ENCODE measurements around the gene CELF5. TPM values are rescaled to one million over a fixed set of nuclear protein-coding genes. Genes with fewer than 3 reads are reported as not detected.

CELF5 gene
- total and polyA plus RNA-seq, 2 donors (not counting 1 experiment from before 2014, with no cell fraction given): 0.15 TPM; not detected in 1

GRCh38 chr19:3278749-3279148, 54.3 kb downstream of the CELF5 start:
- no peak overlapping the region for H2AFZ ChIP-seq (ENCODE audit: insufficient read depth, low read depth, low read length, poor library complexity, severe bottlenecking)
- H4K20me1 ChIP-seq (ENCODE audit: control insufficient read depth, insufficient read depth, low read length, poor library complexity, severe bottlenecking): no peaks in the 10 kb centered on the region
- peaks cover 13% of the 10 kb centered on the region for H3K4me1 Mint-ChIP-seq
- intact Hi-C loops (cut with micrococcal nuclease): no loop called here
- peaks cover 10% of the 10 kb centered on the region in 2 donors for H3K4me1 ChIP-seq (ENCODE audit: control insufficient read depth in 2 of 2, insufficient read depth in 2 of 2, low read length in 2 of 2)
- ChIA-PET CTCF (no interaction called here), POLR2A (no interaction called here)
- H3K27ac Mint-ChIP-seq: no peak overlapping the region
- 92% methylated on average over 5 of the region's 5 CpGs for WGBS (ENCODE audit: insufficient coverage)
- H3K4me2 ChIP-seq (replicated peaks; ENCODE audit: low read depth, low read length, poor library complexity, severe bottlenecking): no peak overlapping the region
- no peak overlapping the region for H3K4me3 ChIP-seq (ENCODE audit: control extremely low read depth in 1 of 5, extremely low read depth in 1 of 5, insufficient read depth in 1 of 5, low read depth in 2 of 5, low read length in 4 of 5)
- H3K9me3 ChIP-seq (ENCODE audit: control extremely low read depth in 1 of 3, control insufficient read depth in 2 of 3, insufficient read depth in 1 of 3, low read length in 2 of 3): peaks cover 0 to 25% (median 0%) of the 10 kb centered on the region in 3 donors
- H3K4me3 Mint-ChIP-seq: no peak overlapping the region
- TF ChIP-seq CTCF (IDR thresholded peaks at IDR 0.05) (no peak), EZH2 (IDR thresholded peaks at IDR 0.05; ENCODE audit: borderline replicate concordance, insufficient read depth, low read depth, low read length, poor library complexity, severe bottlenecking) (no peak)
- H3K79me2 ChIP-seq (ENCODE audit: control insufficient read depth, insufficient read depth, low read length): no peaks in the 10 kb centered on the region
- no peak overlapping the region for H3K27ac ChIP-seq (ENCODE audit: low read length in 2 of 2)
- DNase-seq (no peak), ATAC-seq (ENCODE audit: low read depth) (no peak)
- H3K9ac ChIP-seq (ENCODE audit: low read length): no peak overlapping the region
- peaks cover 51% of the 10 kb centered on the region for H3K27me3 Mint-ChIP-seq
- no peaks in the 10 kb centered on the region for H3K9me3 Mint-ChIP-seq (ENCODE audit: insufficient read depth)
- peaks cover 0 to 37% (median 11%) of the 10 kb centered on the region in 4 experiments for H3K27me3 ChIP-seq (replicated peaks in 1 of 4; ENCODE audit: control extremely low read depth in 1 of 4, control insufficient read depth in 3 of 4, insufficient read depth in 4 of 4, low read length in 3 of 4)
- no peaks in the 10 kb centered on the region for H3K36me3 ChIP-seq (replicated peaks in 1 of 2; ENCODE audit: control extremely low read depth in 1 of 2, control insufficient read depth in 1 of 2, extremely low read depth in 1 of 2, insufficient read depth in 2 of 2, low read length in 1 of 2)

GRCh38 chr19:3279306-3279705, 54.8 kb downstream of the CELF5 start:
- peaks cover 10 to 14% of the 10 kb centered on the region in 2 donors for H3K4me1 ChIP-seq (ENCODE audit: control insufficient read depth in 2 of 2, insufficient read depth in 2 of 2, low read length in 2 of 2)
- H2AFZ ChIP-seq (ENCODE audit: insufficient read depth, low read depth, low read length, poor library complexity, severe bottlenecking): no peak overlapping the region
- TF ChIP-seq CTCF (IDR thresholded peaks at IDR 0.05): no peak
- no peak for TF ChIP-seq EZH2 (IDR thresholded peaks at IDR 0.05; ENCODE audit: borderline replicate concordance, insufficient read depth, low read depth, low read length, poor library complexity, severe bottlenecking)
- H3K27ac Mint-ChIP-seq: no peak overlapping the region
- H3K4me3 Mint-ChIP-seq: no peak overlapping the region
- no peaks in the 10 kb centered on the region for H3K79me2 ChIP-seq (ENCODE audit: control insufficient read depth, insufficient read depth, low read length)
- no peak overlapping the region for H3K4me3 ChIP-seq (ENCODE audit: control extremely low read depth in 1 of 5, extremely low read depth in 1 of 5, insufficient read depth in 1 of 5, low read depth in 2 of 5, low read length in 4 of 5)
- peaks cover 0 to 39% (median 9%) of the 10 kb centered on the region in 4 experiments for H3K27me3 ChIP-seq (replicated peaks in 1 of 4; ENCODE audit: control extremely low read depth in 1 of 4, control insufficient read depth in 3 of 4, insufficient read depth in 4 of 4, low read length in 3 of 4)
- no peak for DNase-seq
- CTCF ChIA-PET: no interaction called here
- H3K9me3 Mint-ChIP-seq (ENCODE audit: insufficient read depth): no peaks in the 10 kb centered on the region
- intact Hi-C loops (cut with micrococcal nuclease): no loop called here
- POLR2A ChIA-PET: no interaction called here
- peaks cover 52% of the 10 kb centered on the region for H3K27me3 Mint-ChIP-seq
- no peaks in the 10 kb centered on the region for H3K36me3 ChIP-seq (replicated peaks in 1 of 2; ENCODE audit: control extremely low read depth in 1 of 2, control insufficient read depth in 1 of 2, extremely low read depth in 1 of 2, insufficient read depth in 2 of 2, low read length in 1 of 2)
- peaks cover 13% of the 10 kb centered on the region for H3K4me1 Mint-ChIP-seq
- no peak overlapping the region for H3K27ac ChIP-seq (ENCODE audit: low read length in 2 of 2)
- H4K20me1 ChIP-seq (ENCODE audit: control insufficient read depth, insufficient read depth, low read length, poor library complexity, severe bottlenecking): no peaks in the 10 kb centered on the region
- no peak for ATAC-seq (ENCODE audit: low read depth)
- peaks cover 0 to 20% (median 0%) of the 10 kb centered on the region in 3 donors for H3K9me3 ChIP-seq (ENCODE audit: control extremely low read depth in 1 of 3, control insufficient read depth in 2 of 3, insufficient read depth in 1 of 3, low read length in 2 of 3)
- WGBS (ENCODE audit: insufficient coverage): 83% methylated on average over 7 of the region's 7 CpGs
- H3K9ac ChIP-seq (ENCODE audit: low read length): no peak overlapping the region
- no peak overlapping the region for H3K4me2 ChIP-seq (replicated peaks; ENCODE audit: low read depth, low read length, poor library complexity, severe bottlenecking)

All from B cell (primary cell).